ENCODE results near the gene SMIM10L2A.
"Not testable (repeated sequence)": the region's sequence is repeated elsewhere in the genome, so short reads cannot be mapped to it uniquely, and the experiment has no call there.

SMIM10L2A gene

DNA sequence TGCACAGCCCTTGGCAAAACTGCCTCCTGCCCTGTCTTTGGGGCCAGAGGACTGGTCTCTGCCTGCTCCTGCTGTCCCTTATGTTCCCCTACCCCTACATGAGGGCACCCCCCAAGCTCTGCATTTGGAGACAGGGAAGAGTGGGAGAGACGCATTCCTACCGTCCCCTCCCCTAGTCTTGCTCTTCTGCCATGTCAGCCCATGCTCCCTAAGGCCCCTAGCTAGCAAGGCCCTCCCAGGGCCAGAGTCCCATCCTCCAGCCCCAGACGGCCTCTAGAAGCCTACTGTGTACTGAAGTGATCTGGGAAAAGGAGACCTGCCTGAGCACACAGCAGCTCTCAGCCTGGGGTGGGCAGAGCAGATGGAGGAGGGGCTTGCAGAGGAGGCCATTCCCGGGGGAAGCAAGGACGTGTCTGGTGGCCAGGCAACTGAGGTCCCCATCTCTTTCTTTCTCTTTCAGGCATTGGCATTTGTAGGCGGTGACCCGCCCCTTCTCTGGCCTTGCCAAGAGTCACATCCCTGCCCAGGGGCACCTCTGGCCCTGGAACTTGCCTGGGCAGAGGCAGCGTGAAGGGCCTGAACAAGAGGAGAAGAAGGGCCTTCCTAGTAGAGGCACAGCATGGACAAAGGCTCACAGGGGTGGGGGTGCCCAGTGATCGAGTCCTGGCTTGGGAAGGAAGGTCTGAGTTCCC is 1.6 kb downstream of the SMIM10L2A start:
- DNase-seq (ENCODE audit: low spot score), result not testable (repeated sequence)

DNA sequence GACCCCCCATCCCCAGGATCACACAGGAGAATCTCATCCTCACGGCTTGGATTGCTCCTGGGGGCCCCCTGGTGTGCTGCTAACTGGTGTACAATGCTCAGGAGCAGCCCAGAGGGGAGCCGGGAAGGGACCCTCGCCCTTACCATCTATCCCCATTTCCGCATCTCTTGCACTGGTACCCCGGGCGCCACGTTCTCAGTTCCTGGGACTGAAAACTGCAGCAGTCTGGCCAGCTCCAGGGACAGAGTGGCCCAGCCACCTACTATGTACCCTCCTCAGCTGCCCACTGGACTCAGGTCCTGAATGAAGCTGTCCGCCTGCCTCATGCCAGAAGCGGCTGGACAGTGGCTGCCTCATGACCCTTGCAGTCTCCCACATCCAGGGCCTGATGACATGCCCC is 2.7 kb downstream of the SMIM10L2A start:
- no peak for DNase-seq (ENCODE audit: low spot score)

DNA sequence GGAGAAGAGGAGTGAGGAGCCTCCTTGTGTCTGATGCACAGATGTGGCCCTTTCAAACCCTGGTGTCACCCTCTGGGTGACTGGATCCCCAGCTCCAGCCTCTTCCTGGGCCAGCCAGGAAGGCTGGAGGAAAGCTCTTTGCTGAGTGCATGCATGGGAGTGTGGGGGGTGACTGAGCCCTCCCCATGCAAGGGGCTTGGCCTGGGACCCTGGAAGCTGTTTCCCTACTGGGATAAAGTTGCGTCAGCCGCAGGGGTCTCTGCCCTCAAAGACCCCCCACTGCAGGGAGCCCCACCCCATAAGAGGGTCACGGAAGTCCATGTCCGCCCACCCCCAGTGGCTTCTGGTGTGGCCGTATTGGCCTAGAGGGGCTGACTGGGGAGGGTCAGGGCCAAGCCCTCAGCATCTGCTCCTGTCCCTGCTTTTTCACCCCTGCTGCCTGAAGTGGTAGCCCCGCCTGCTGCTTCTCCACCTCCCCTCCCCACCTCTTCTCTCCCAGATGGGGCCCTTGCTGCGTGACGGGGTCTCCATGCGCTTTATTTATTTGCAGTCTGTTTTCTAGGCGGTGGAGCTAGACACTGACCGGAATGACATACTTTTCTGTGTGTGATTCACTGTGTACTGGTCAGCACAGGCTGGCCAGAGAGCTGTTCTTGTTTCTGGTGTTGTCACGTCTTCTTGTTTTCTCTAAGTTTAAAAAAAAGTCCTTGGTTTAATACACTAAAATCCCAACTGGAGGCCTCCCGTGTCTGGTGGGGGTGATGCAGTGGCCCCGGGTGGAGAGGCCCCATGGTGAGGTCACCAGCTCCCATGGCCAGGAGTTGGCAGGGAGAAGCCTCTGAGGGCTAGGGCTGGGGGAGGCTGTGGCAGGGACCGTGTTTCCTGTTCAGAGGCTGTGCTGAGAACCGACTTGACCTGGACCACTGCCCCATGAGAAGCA is 3.6 kb downstream of the SMIM10L2A start:
- DNase-seq (ENCODE audit: low spot score), result no peak

DNA sequence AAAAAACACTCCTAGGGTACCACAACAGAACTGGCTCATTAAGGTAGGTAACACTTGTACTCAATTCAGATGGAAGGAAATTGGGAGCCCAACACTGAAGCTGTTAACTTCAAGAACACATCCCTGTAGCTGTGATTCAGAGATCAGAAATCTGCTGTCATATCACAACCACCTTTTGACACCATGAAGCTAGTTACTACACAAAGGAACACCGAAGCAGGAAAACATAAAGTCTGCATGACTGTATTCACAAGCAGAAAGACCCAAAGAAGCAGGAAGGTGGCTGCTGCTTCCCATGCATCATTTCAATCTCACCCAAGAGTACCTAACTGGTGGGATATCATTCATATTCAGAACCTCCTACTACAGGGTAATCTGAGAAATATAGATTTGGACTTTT is 7.7 kb downstream of the SMIM10L2A start:
- no peak for DNase-seq (ENCODE audit: low spot score)

DNA sequence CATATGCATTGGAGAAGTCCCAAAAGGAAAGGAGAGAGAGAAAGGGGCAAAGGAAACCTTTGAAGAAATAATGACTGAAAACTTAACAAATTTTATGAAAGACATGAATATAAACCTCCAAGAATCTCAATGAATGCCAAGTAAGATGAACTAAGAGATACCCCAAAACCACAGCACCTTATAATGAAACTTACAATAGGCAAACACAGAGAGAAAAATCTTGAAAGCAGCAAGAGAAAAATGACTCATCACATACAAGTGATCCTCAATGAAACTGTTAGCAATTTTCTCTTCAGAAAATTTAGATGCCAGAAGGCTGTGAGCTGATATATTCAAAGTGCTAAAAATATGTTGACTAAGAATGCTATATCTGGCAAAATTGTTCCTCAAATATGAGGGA is 10.1 kb downstream of the SMIM10L2A start:
- no peak for DNase-seq (ENCODE audit: low spot score)

DNA sequence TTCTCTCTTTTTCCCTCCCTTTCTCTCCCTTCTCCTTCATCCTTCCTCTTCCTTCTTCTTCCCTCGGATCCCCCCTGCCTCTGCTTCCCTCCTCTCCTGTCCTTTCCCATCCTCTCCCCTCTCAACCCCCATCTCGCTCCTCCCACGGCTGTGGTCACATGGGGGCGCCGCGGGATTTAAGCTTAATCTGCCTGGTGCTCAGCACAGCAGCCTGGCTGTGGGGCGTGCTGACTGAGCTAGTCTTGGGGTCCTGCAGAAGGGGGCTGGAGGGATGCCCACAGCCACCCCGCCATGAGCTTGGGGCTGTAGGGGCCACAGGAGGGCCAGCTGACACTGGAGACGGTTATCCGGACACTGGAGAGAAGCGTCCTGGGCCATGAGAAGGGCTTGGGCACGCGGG is 10.7 kb downstream of the SMIM10L2A start:
- no peak for DNase-seq (ENCODE audit: low spot score)

DNA sequence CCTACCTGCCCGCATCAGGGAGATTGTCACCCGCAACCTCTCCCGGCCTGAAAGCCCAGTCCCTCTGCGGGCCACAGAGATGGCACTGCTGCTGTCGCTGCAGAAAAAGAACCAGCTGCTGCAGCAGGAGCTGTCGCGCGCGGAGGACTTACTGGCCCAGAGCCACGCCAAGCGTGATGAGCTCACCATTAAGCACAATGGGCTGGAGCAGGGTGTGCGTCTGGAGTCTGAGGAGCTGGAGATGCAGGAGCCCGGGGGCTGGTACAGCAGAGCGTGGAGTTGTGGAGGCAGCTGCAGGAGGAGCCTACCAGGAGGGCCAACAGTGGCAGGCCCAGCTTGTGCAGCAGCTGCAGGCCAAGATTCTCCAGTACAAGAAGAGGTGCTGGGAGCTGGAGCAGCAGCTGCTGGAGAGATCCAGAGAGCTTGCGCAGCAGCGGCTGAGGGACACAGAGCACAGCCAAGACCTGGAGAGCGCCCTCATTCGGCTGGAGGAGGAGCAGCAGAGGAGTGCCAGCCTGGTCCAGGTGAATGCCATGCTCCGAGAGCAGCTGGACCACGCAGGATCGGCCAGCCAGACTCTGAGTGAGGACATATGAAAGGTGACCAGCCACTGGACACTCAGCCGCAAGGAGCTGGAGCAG is 11.3 kb downstream of the SMIM10L2A start:
- DNase-seq (ENCODE audit: low spot score), result no peak

DNA sequence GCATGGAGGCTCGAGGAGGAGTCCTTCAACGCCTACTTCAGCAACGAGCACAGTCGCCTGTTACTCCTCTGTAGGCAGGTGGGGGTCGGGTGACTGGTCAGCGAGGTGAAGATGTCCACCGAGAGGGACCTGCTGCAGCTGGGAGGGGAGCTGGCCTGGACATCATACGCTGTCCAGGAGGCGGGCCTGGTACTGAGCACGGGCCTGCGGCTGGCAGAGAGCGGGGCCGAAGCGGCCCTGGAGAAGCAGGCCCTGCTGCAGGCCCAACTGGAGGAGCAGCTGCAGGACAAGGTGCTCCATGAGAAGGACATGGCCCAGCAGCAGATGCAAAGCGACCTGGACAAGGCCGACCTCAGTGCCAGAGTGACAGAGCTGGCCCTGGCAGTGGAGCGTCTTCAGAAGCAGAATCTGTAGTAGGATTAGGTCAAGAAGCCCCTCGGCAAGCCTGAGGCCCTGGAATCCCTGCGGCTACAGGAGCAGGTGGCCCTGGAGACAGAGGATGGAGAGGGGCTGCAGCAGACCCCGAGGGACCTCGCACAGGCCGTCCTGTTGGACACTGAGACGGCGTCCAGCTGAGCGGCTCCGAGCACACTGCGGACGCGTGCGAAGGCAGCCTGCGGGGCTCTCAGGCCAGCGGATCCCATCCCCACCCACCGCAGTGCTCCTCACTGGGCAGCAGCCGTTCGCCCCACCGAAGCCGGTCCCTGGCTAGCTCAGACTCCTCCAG is 11.9 kb downstream of the SMIM10L2A start:
- DNase-seq (ENCODE audit: low spot score), result no peak

DNA sequence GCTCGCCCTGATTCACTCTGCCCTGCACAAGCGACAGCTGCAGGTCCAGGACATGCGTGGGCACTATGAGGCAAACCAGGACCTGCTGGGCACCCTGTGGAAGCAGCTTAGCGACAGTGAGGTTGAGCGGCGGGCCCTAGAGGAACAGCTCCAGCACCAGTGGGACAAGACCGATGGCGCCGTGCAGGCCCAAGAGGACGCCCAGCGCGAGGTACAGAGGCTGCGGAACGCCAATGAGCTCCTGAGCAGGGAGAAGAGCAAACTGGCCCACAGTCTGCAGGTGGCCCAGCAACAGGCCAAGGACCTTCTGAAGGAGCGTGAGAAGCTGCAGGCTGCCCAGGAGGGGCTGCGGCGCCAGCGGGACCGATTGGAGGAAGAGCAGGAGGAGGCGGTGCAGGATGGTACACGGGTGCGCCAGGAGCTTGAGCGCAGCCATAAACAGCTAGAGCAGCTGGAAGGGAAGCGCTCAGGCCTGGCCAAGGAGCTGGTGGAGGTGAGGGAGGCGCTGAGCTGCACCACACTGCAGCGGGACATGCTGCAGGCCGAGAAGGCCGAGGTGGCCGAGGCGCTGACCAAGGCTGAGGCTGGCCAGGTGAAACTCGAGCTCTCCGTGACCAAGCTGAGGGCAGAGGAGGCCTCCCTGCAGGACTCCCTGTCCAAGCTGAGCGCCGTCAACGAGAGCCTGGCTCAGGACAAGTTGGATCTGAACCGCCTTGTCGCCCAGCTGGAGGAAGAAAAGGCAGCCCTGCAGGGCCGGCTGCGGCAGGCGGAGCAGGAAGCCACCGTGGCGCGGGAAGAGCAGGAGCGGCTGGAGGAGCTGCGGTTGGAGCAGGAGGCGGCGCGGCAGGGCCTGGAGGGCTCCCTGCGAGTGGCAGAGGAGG is 12.8 kb downstream of the SMIM10L2A start:
- DNase-seq (ENCODE audit: low spot score), result no peak

DNA sequence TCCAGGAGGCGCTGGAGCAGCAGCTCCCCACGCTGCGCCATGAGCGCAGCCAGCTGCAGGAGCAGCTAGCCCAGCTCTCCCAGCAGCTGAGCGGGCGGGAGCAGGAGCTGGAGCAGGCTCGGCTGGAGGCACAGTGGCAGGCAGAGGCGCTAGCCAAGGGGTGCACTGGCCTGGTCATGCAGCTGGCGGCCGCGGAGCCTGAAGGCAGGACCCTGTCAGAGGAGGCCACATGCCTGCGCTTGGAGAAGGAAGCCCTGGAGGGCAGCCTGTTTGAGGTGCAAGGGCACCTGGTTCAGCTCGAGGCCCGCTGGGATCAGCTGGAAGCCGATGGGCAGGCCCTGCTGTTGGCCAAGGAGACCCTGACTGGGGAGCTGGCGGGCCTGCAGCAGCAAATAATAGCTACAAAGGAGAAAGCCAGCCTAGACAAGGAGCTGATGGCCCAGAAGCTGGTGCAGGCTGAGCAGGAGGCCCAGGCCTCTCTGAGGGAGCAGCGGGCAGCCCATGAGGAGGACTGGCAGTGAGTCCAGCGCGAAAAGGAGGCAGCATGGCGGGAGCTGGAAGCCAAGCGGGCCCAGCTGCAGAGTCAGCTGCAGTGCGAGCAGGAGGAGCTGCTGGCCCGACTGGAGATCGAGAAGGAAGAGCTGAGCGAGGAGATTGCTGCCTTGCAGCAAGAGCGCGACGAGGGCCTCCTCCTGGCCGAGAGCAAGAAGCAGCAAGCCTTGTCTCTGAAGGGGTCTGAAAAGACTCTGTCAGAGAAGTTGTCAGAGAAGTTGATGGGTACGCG is 13.6 kb downstream of the SMIM10L2A start:
- no peak for DNase-seq (ENCODE audit: low spot score)

DNA sequence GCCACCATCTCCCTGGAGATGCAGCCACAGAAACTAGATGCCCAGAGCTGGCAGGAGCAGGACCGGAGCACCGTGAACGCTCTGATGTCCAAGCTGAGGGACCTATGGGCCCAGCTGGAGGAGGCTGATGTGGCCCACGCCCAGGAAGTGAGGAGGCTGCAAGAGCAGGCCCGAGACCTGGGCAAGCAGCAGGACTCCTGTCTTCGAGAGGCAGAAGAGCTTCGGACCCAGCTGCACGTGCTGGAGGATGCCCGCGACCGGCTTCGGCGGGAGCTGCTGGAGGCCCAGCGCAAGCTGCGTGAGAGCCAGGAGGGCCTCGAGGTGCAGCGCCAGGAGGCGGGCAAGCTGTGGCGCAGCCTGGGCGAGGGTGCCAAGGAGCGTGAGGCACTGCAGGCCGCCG is 14.2 kb downstream of the SMIM10L2A start:
- DNase-seq (ENCODE audit: low spot score), result no peak

DNA sequence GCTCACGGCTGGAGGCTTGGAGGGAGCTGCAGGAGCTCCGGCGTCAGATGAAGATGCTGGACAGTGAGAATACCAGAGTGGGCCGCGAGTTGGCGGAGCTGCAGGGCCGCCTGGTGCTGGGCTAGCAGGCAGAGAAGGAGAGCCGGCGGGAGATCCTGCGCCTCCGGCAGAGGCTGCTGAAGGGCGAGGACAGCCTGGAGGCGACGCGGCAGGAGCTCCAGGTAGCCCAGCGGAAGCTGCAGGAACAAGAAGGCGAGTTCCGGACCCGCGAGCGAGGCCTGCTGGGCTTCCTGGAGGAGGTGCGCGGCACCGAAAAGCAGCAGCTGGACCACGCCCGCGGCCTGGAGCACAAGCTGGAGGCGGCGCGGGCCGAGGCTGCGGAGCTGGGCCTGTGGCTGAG is 14.7 kb downstream of the SMIM10L2A start:
- no peak for DNase-seq (ENCODE audit: low spot score)

DNA sequence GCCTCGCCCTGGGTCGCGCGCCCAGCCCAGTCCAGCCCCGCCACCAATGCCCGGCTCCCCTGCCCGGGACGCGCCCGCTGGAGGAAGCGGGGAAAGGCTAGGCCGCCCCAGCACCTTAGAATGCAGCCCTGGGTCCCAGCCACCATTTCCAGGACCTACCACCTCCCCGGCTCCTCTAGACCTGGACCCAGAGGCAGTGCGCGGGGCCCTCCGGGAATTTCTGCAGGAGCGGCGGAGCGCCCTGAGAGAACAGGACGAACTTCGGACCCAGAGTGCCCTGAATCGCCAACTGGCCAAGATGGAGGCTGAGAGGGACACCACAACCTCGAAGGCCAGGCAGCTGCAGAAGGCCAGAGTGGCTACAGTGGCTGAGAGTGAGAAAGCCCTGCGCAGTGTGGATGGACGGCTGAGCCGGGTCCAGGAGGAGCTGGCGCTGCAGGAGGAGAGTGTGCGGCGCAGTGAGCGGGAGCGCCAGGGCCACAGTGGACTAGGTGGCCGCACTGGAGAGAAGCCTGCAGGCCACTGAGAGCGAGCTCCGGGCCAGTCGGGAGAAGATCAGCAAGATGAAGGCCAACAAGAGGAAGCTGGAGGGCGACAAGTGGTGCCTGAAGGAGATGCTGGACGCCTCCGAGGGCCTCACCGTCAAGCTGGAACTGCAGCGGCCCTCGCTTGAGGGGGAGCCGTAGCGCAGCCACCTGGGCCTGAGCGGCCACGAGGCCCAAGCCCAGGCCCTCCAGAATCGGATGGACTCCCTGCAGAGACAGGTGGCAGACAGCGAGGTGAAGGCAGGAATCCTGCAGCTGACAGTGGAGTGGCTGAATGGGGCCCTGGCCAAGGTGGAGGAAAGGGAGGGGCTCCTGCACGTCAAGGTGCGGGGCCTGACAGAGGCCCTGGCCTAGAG is 15.5 kb downstream of the SMIM10L2A start:
- no peak for DNase-seq (ENCODE audit: low spot score)

DNA sequence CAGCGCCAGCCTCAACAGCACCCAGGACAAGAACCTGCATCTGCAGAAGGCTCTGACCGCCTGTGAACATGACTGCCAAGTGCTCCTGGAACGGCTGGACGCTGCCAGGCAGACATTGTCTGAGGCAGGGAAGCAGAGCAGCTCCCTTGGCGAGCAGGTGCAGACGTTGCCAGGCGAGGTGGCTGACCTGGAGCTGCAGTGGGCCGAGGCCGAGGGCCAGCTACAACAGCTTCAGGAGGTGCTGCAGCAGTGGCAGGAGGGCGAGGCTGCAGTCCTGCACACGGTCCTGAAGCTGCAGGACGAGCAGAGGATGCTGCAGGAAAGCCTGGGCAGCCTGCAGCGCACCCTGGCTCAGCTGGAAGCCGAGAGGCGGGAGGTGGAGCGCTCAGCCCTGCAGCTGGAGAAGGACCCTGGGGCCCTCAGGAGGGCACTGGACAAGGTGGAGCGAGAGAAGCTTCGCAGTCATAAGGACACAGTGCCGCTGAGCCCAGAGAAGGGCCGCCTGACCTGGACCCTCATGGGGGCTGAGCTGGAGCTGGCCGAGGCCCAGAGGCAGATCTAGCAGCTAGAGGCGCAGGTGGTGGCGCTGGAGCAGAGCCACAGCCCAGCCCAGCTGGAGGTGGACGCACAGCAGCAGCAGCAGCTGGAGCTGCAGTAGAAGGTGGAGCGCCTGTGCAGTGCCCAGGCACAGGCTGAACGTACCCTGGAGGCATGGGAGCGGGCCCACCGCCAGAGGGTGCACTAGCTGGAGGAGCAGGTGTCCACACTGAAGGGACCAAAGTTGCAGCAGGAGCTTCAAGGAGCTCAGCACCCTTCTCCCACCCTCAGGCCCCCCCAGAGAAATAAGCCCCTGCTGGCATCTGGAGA is 16.4 kb downstream of the SMIM10L2A start:
- DNase-seq (ENCODE audit: low spot score), result no peak

DNA sequence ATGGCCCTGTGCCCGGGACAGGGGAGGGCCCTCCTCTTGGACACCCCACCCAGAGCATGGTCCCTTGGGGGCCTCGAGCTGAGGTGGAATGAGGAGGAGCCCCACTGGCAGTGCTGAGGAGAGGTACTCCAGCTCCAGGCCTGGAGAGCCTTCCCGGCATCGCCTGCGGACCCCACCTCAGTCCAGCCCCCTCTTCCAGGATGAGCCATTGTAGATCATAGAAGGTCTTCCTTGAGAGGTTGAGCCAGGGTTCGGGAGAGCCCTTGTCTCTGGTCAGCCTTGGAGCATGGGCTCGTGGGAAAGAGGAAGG is 16.9 kb downstream of the SMIM10L2A start:
- DNase-seq (ENCODE audit: low spot score), result no peak

DNA sequence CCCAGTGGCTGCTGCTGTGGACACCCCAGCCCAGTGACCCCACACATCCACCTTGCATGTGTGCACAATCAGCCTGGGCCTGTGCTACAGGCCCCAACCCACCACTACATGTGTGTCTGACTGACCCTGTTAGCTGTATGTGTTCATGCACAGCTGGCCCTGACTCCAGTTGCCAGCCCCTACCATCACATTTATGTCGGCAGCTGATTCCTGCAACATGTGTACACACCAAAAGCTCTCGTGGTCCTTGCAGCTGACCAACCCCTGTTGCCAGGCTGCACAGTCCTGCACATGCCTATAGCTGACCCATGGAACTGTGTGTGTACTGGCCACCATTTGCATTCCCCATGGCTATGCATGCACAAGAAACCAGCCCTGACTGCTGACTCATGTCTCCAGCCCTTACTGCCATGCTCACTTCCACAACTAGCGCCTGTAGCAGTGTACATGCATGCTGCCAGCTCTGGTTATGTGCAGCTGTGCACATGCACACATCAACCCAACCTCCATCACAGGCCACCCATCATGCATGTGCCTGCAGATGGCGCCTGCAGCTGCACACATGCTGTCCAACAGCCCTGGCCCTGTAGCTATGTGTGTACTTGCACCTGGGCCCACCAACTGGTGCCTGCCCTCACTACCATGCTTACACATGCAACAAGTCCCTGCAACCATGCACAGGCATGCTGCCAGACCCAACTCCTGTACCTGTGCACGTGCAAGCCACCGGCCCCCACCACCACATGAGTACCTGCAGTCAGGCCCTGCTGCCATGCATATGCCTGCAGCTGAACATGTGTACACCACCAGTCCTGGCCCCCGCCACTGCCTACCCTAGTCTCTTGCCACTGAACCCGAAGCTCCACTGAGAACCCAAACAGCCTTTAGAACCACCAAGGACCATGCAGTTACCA is 28.1 kb downstream of the SMIM10L2A start:
- DNase-seq (ENCODE audit: low spot score), result no peak

DNA sequence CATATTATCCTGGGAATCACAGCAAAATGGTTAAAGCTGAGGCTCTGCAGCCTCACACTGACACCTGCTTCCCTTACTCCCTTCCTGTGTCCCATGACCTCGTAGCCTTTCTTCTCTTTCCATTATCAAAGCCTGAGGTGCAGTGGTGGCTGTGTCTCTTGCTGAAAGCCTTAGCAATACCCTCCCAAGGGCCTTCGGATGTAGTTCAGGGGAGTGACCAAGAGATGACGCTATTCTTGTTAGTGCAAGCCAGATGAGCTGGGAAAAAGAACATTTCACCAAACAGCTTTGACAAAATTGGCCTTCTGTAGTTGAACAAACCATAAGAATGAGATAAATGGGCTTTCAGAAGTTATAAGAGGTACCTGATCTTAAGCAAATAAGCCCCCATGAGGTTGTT is 31.6 kb downstream of the SMIM10L2A start:
- DNase-seq (ENCODE audit: low spot score), result no peak

DNA sequence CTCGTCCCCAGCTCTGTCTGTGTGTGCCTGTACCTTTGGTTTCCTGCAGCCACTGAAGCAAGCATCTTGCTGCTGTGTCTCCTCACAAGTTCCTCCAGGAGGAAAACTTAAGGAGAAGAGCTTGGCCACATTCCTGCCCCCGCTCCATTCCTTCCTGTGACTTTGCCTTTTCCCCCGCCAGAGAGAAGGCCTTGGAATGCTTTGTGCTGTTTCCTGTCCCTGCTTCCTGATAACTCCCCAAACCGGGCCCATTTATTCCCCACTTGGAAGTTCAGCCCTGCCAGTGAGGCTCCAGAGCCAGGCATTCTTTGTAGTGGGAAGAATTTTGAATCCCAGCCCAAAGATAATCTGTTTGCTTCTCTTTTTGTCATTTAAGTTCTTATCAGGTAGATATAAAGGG is 33.1 kb downstream of the SMIM10L2A start:
- DNase-seq (ENCODE audit: low spot score), result no peak
